Stimulated activated CD4-positive, alpha-beta T cell treated with anti-CD3 and anti-CD28 coated beads, Interleukin-12 subunit alpha, Interleukin-12 subunit beta, amount 100 ng/mL, for 48 hours (primary cell): ENCODE results near the gene ENTPD7.
A peak's percentile ranks its signal among the peaks of the same experiment; 100 is the strongest.
"Not testable (repeated sequence)": the region's sequence is repeated elsewhere in the genome, so short reads cannot be mapped to it uniquely, and the experiment has no call there.

Source experiments
- DNase-seq, 3 donors: peaks; one replicate each; pipeline ENCODE4 v3.0.0-alpha.2; 2020; ENCODE audit warnings: low read depth in 2 of 3, low spot score in 1 of 3

Gene ENTPD7

DNA sequence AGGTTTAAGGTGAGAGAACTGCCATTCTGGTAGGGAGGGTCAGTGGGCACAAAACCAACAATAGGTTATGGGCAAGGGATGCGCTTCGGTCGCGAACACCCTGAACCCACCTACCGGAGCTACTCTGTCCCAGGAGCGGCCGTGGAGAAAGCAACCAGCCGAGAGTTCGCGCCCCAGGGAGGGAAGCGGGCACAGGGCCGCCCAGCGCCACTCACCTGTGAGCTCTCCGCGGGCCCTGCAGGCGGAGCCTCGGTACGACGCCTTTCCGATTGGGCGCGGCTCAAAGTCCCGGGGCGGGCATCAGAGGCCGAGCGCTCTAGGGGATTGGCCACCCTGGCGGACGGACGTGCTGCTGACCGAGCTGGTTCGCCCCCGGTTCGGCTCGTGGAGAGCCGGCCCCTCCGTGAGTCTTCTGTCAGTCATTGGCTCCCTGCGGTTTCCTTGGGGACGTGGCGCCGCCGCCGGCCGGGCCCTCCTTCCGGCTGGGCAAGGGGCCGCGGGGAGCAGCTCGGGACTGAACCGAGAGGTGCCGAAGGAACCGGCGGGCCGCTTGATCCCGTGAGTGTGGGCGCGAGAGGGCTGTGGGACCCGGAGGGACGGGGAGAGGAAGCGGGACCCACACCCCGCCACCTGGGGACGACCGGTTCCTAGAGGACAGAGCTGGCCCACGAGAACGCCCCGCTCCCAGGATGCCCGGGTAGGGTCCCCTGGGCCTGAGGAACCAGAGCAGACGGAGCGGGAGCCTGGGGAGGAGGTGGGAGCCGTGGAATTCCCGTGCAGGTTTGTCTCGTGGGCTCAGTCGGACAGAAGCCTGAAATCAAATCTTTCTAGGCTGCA lies at the start of gene ENTPD7:
Gene ENTPD7, plus strand, starts transcription at position 479 of the 837 bp plus-strand sequence. CDS start 448 bp downstream, outside the sequence.
- peak; percentile 81 to 91 (median 88) for DNase-seq

GRCh38 chr10:99610221-99610620 lies 49.1 kb upstream of the ENTPD7 start:
- DNase-seq: no peak

GRCh38 chr10:99611326-99611725 lies 48.0 kb upstream of the ENTPD7 start:
- DNase-seq: no peak

- DNase-seq: peak in 1 of 3 donors; percentile 54
Observed at GRCh38 chr10:99612167-99612831, 47.0 kb upstream of the ENTPD7 start.

- no peak for DNase-seq
Observed at GRCh38 chr10:99615426-99615825, 43.9 kb upstream of the ENTPD7 start.

GRCh38 chr10:99617696-99618095 lies 41.6 kb upstream of the ENTPD7 start:
- DNase-seq: no peak

GRCh38 chr10:99619090-99619800 lies 40.1 kb upstream of the ENTPD7 start:
- DNase-seq: no peak

- DNase-seq: peak; percentile 88 to 90 (median 89)
Observed at GRCh38 chr10:99619851-99620710, 39.2 kb upstream of the ENTPD7 start, which contains the start of gene SLC25A28. TSS of gene SLC25A28 (minus strand) at chr10:99620439. CDS start at chr10:99620335, 104 bp downstream.

- peak; percentile 79 to 81 (median 81) for DNase-seq
Observed at GRCh38 chr10:99620711-99621453, 38.4 kb upstream of the ENTPD7 start.

GRCh38 chr10:99621454-99622251 lies 37.7 kb upstream of the ENTPD7 start:
- no peak for DNase-seq

GRCh38 chr10:99623919-99624318 lies 35.4 kb upstream of the ENTPD7 start:
- DNase-seq: no peak

DNA sequence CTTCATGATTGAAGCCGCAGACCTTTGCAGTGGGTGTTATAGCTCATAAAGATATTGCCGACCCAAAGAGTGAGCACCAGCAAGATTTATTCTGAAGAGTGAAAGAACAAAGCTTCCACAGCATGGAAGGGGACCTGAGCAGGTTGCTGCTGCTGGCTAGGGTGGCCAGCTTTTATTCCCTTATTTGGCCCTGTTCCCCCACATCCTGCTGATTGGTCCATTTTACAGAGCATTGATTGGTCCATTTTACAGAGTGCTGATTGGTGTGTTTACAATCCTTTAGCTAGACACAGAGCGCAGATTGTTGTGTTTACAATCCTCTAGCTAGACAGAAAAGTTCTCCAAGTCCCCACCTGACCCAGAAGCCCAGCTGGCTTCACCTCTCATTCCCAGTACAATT lies 34.2 kb upstream of the ENTPD7 start:
- not testable (repeated sequence) for DNase-seq

GRCh38 chr10:99628923-99629624 lies 30.2 kb upstream of the ENTPD7 start:
- DNase-seq: no peak

DNA sequence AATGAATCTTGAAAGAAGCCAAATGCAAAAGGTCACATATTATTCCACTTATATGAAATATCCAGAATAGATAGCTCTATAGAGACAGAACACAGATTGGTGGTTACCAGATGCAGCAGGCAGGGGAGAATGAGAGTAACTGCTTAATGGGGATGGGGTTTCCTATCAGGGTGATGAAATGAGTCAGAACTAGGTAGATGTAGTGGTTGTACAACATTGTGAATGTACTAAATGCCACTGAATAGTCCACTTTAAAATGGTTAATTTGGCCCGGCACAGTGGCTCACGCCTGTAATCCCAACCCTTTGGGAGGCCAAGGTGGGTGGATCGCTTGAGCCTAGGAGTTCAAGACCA lies 29.7 kb upstream of the ENTPD7 start:
- no peak for DNase-seq

GRCh38 chr10:99630433-99630832 lies 28.9 kb upstream of the ENTPD7 start:
- DNase-seq: no peak

- DNase-seq: no peak
Observed at GRCh38 chr10:99630991-99631390, 28.3 kb upstream of the ENTPD7 start.

GRCh38 chr10:99631496-99631895 lies 27.8 kb upstream of the ENTPD7 start:
- DNase-seq: no peak

GRCh38 chr10:99633832-99634231 lies 25.5 kb upstream of the ENTPD7 start:
- DNase-seq: no peak
